HepG2 (cell line): ENCODE results near the gene ZNF148. TPM values are rescaled to one million over a fixed set of nuclear protein-coding genes. Genes with fewer than 3 reads are reported as not detected.

Experiments
- ATAC-seq: fragments of 200-7000 bp; cut with Tn5 transposase; 3 replicates; pipeline ENCODE4 v1.9.1; 2020; ENCODE audit warnings: mild to moderate bottlenecking, moderate library complexity
- BruUV-seq: library from RNA; stranded (reverse); fragments of 400-500 nt; replicated peaks from 2 replicates; lab custom pipeline; 2021; lab: Mats Ljungman, UMichigan
- CTCF ChIA-PET: fragments of 300-600 bp; formaldehyde crosslinking; extraction: SDS; loops from one replicate; lab custom pipeline; 2021; ENCODE audit warnings: low total read pairs, inconsistent platforms, low intra/inter-chr PET ratio; lab: Yijun Ruan, JAX
- POLR2A ChIA-PET: fragments of 350-600 bp; sonication (Branson Sonifier 250); formaldehyde crosslinking; loops from one replicate; lab custom pipeline; 2020; ENCODE audit warnings: antibody characterized with exemption, inconsistent platforms; lab: Yijun Ruan, JAX
- DNase-seq: peaks from one replicate; pipeline ENCODE4 v3.0.0-alpha.2; 2015; ENCODE audit warnings: low spot score
- FAIRE-seq: peaks from 3 replicates; lab custom pipeline; 2011; peaks lifted over from hg19 to GRCh38; lab: Jason Lieb, UNC
- H2AFZ ChIP-seq: one replicate; pipeline ENCODE4 v1.6.1; 2011; ENCODE audit warnings: low read length, inconsistent platforms
- H3K27ac ChIP-seq: fragments of 300-600 bp; 3 replicates; pipeline ENCODE4 v1.8.0; 2011; ENCODE audit warnings: mixed run types, mild to moderate bottlenecking, mixed read lengths, low read length, inconsistent platforms; ENCODE audit not compliant: insufficient read depth; ENCODE audit errors: extremely low read length
- H3K27me3 ChIP-seq, 2 experiments: fragments of 200-600 bp in 1 of 2; 2 replicates in 1 of 2; 3 replicates in 1 of 2; pipeline versions ENCODE4 v1.6.0 to v1.8.0; 2011; ENCODE audit warnings: low read length in 2 of 2, mild to moderate bottlenecking in 2 of 2, moderate library complexity in 2 of 2, inconsistent platforms in 1 of 2; ENCODE audit not compliant: insufficient read depth in 2 of 2, control insufficient read depth in 1 of 2
- H3K36me3 ChIP-seq, 2 experiments: fragments of 200-600 bp in 1 of 2; replicated peaks in 1 of 2; 2 replicates in 1 of 2; 3 replicates in 1 of 2; pipeline versions ENCODE4 v1.5.1 to v1.8.0; 2011; ENCODE audit warnings: low read length in 2 of 2, inconsistent platforms in 1 of 2; ENCODE audit not compliant: insufficient read depth in 2 of 2, control insufficient read depth in 1 of 2
- H3K4me1 ChIP-seq: 2 replicates; pipeline ENCODE4 v1.5.1; 2012; ENCODE audit warnings: low read length, inconsistent platforms; ENCODE audit not compliant: insufficient read depth
- H3K4me2 ChIP-seq: 2 replicates; pipeline ENCODE4 v1.6.0; 2011; ENCODE audit warnings: low read depth, low read length, inconsistent platforms
- H3K4me3 ChIP-seq, 3 experiments: fragments of 200-600 bp in 1 of 3; sonication (generic), shearing (Covaris generic) in 1 of 3; replicated peaks in 1 of 3; 2 replicates each; pipeline ENCODE4 v1.5.1; 2011 to 2016; ENCODE audit warnings: low read length in 3 of 3, inconsistent platforms in 2 of 3, low read depth in 2 of 3, mild to moderate bottlenecking in 2 of 3, control low read depth in 1 of 3, mixed read lengths in 1 of 3; ENCODE audit not compliant: insufficient read depth in 1 of 3
- H3K79me2 ChIP-seq: one replicate; pipeline ENCODE4 v1.6.1; 2011; ENCODE audit warnings: low read length, inconsistent platforms; ENCODE audit not compliant: insufficient read depth
- H3K9ac ChIP-seq: 2 replicates; pipeline ENCODE4 v1.6.0; 2011; ENCODE audit warnings: mild to moderate bottlenecking, low read depth, low read length, inconsistent platforms; ENCODE audit not compliant: insufficient read depth
- H3K9me3 ChIP-seq: 2 replicates; pipeline ENCODE4 v1.5.1; 2012; ENCODE audit warnings: mild to moderate bottlenecking, low read length
- H4K20me1 ChIP-seq: 2 replicates; pipeline ENCODE4 v1.6.0; 2011; ENCODE audit warnings: inconsistent platforms, mild to moderate bottlenecking, low read length, moderate library complexity; ENCODE audit not compliant: insufficient read depth
- ISX ChIP-seq: sonication (generic); formaldehyde crosslinking; conservative IDR thresholded peaks from 2 replicates; pipeline ENCODE4 v1.5.0; 2020; ENCODE audit warnings: missing genetic modification reagents
- MIXL1 ChIP-seq: IDR thresholded peaks from 2 replicates; pipeline ENCODE4 v1.6.1; 2016
- PAWR ChIP-seq: sonication (generic); formaldehyde crosslinking; IDR thresholded peaks from 2 replicates; pipeline ENCODE4 v1.4.0; 2020; ENCODE audit warnings: missing genetic modification reagents, mild to moderate bottlenecking, borderline replicate concordance
- PLRG1 ChIP-seq: fragments of 450-650 bp; conservative IDR thresholded peaks from 2 replicates; pipeline ENCODE4 v1.6.1; 2016
- PRDM4 ChIP-seq: sonication (generic); formaldehyde crosslinking; IDR thresholded peaks from 2 replicates; pipeline ENCODE4 v1.9.0; 2021; ENCODE audit warnings: missing genetic modification reagents, borderline replicate concordance
- SMAD1 ChIP-seq: sonication (generic); formaldehyde crosslinking; IDR thresholded peaks from 2 replicates; pipeline ENCODE4 v1.4.0; 2020; ENCODE audit warnings: missing genetic modification reagents, low read depth, mild to moderate bottlenecking, borderline replicate concordance
- SMARCC2 ChIP-seq: fragments of 450-650 bp; IDR thresholded peaks from 2 replicates; pipeline ENCODE4 v1.6.1; 2017; ENCODE audit warnings: antibody characterized with exemption, mild to moderate bottlenecking
- STAT5B ChIP-seq: sonication (generic); formaldehyde crosslinking; IDR thresholded peaks from 2 replicates; pipeline ENCODE4 v1.4.0; 2020; ENCODE audit warnings: missing genetic modification reagents
- ZNF33A ChIP-seq: sonication (generic); formaldehyde crosslinking; IDR thresholded peaks from 2 replicates; pipeline ENCODE4 v1.5.1; 2020; ENCODE audit warnings: missing genetic modification reagents, mild to moderate bottlenecking, moderate library complexity, borderline replicate concordance
- ZNF513 ChIP-seq: sonication (generic); formaldehyde crosslinking; conservative IDR thresholded peaks from 2 replicates; pipeline ENCODE4 v1.5.0; 2020; ENCODE audit warnings: missing genetic modification reagents
- ZNF616 ChIP-seq: sonication (generic); formaldehyde crosslinking; IDR thresholded peaks from 2 replicates; pipeline ENCODE4 v1.5.0; 2020; ENCODE audit warnings: low read depth, mild to moderate bottlenecking, missing genetic modification reagents
- ZNF841 ChIP-seq: sonication (generic); formaldehyde crosslinking; IDR thresholded peaks from 2 replicates; pipeline ENCODE4 v1.8.1; 2023; ENCODE audit warnings: missing genetic modification reagents, borderline replicate concordance
- WGBS: methylation state at CpG from one replicate; pipeline ENCODE4 v1.1.6; 2017; ENCODE audit warnings: low lambda C conversion rate; 5-methylcytosine and 5-hydroxymethylcytosine counted together
- in situ Hi-C: cut with HindIII; loops from 2 replicates; pipeline ENCODE4 v1.10.0; 2017; ENCODE audit warnings: low pct_unique_long_range_greater_than_20kb; ENCODE audit not compliant: extremely low pct_ligation_motif_present
- intact Hi-C: fragments of 100-400 bp; cut with micrococcal nuclease; formaldehyde crosslinking; loops from one replicate; pipeline ENCODE4 v1.10.0; 2022; ENCODE audit not compliant: unreplicated experiment
- polyA plus RNA-seq, 8 experiments: library from polyadenylated mRNA; depleted of rRNA in 3 of 8; stranded (reverse) in 7 of 8; unstranded in 1 of 8; fragments of >200 nt; fragmentation: Illumina TruSeq in 4 of 8; extraction: Trizol in 4 of 8; gene quantifications; 2 replicates each; pipeline versions ENCODE4 v1.2.1 to v1.2.3, GENCODE V29; 2011 to 2016; ENCODE audit warnings: low read depth in 4 of 8, missing spikeins in 1 of 8, mixed read lengths in 1 of 8; ENCODE audit not compliant: insufficient read depth in 1 of 8
- total RNA-seq, 5 experiments: library from RNA; depleted of rRNA; stranded (reverse); fragments of >200 nt; fragmentation: Illumina TruSeq; extraction: Trizol; gene quantifications; 2 replicates each; pipeline ENCODE4 v1.2.3, GENCODE V29; 2016; ENCODE audit warnings: low read depth in 1 of 5
- TF ChIP-seq, protein P1 (sequence below): fragments of 450-650 bp; IDR thresholded peaks from 2 replicates; pipeline ENCODE4 v1.6.1; 2017; ENCODE audit warnings: mild to moderate bottlenecking
- TF ChIP-seq, protein P2 (sequence below): sonication (generic); formaldehyde crosslinking; IDR thresholded peaks from 2 replicates; pipeline ENCODE4 v1.9.0; 2022; ENCODE audit warnings: missing genetic modification reagents, mild to moderate bottlenecking, borderline replicate concordance

Gene ZNF148
- total and polyA plus RNA-seq, 2 of the 13 experiments (the other 11 are each of a cell fraction or from before 2014, with no cell fraction given): 10.6 to 36.1 TPM

- Histone ChIP-seq H3K9me3 (no peaks in the 10 kb centered on the region), H2AFZ (peak overlapping the region; percentile 48), H3K27me3 (peaks cover 0 to 8% of the 10 kb centered on the region in 2 experiments; a peak in 1 of 5 replicates), H3K4me3 (0 out of 6 replicates have a peak overlapping the region, but pooled peaks of 2 of the 3 experiments have one; percentile 3 to 5), H3K36me3 (no peaks in the 10 kb centered on the region), H3K9ac (no peak overlapping the region), H3K4me1 (peaks cover 26% of the 10 kb centered on the region), H3K79me2 (no peaks in the 10 kb centered on the region), H3K27ac (no peak overlapping the region), H4K20me1 (no peaks in the 10 kb centered on the region), H3K4me2 (peak overlapping the region; percentile 54)
- WGBS: 29% methylated on average over 4 of the region's 6 CpGs
- intact Hi-C loops (no loop called here), in situ Hi-C loops (no loop called here)
- ATAC-seq (peak; percentile 49), DNase-seq (no peak), FAIRE-seq (no peak)
- POLR2A ChIA-PET: no interaction called here
- BruUV-seq: no TSS peak
- CTCF ChIA-PET: no interaction called here
- TF ChIP-seq ZNF616 (CRISPR knock-in tag): no peak
- TF ChIP-seq, protein P1, sequence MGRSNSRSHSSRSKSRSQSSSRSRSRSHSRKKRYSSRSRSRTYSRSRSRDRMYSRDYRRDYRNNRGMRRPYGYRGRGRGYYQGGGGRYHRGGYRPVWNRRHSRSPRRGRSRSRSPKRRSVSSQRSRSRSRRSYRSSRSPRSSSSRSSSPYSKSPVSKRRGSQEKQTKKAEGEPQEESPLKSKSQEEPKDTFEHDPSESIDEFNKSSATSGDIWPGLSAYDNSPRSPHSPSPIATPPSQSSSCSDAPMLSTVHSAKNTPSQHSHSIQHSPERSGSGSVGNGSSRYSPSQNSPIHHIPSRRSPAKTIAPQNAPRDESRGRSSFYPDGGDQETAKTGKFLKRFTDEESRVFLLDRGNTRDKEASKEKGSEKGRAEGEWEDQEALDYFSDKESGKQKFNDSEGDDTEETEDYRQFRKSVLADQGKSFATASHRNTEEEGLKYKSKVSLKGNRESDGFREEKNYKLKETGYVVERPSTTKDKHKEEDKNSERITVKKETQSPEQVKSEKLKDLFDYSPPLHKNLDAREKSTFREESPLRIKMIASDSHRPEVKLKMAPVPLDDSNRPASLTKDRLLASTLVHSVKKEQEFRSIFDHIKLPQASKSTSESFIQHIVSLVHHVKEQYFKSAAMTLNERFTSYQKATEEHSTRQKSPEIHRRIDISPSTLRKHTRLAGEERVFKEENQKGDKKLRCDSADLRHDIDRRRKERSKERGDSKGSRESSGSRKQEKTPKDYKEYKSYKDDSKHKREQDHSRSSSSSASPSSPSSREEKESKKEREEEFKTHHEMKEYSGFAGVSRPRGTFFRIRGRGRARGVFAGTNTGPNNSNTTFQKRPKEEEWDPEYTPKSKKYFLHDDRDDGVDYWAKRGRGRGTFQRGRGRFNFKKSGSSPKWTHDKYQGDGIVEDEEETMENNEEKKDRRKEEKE: no peak
- no peak for TF ChIP-seq ZNF841
- TF ChIP-seq PRDM4: no peak
- TF ChIP-seq STAT5B: no peak
- TF ChIP-seq, protein P2, sequence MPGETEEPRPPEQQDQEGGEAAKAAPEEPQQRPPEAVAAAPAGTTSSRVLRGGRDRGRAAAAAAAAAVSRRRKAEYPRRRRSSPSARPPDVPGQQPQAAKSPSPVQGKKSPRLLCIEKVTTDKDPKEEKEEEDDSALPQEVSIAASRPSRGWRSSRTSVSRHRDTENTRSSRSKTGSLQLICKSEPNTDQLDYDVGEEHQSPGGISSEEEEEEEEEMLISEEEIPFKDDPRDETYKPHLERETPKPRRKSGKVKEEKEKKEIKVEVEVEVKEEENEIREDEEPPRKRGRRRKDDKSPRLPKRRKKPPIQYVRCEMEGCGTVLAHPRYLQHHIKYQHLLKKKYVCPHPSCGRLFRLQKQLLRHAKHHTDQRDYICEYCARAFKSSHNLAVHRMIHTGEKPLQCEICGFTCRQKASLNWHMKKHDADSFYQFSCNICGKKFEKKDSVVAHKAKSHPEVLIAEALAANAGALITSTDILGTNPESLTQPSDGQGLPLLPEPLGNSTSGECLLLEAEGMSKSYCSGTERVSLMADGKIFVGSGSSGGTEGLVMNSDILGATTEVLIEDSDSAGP (CRISPR knock-in tag): no peak
- no peak for TF ChIP-seq ZNF513 (CRISPR knock-in tag)
- no peak for TF ChIP-seq PLRG1
- TF ChIP-seq MIXL1 (CRISPR knock-in tag): no peak
- no peak for TF ChIP-seq SMAD1 (CRISPR knock-in tag)
- no peak for TF ChIP-seq SMARCC2
- no peak for TF ChIP-seq ZNF33A (CRISPR knock-in tag)
- TF ChIP-seq ISX (CRISPR knock-in tag): no peak
- no peak for TF ChIP-seq PAWR (CRISPR knock-in tag)
Observed at GRCh38 chr3:125206934-125207333, 168.2 kb downstream of the ZNF148 start.
